Prostate gland (tissue), 2 donors: Measurements from ENCODE around the gene ANTXRL.

Source experiments
- POLR2A ChIP-seq: fragments of 450-650 bp; IDR thresholded peaks from one replicate; pipeline ENCODE4 v1.6.1; 2016; ENCODE audit warnings: antibody characterized with exemption, mild to moderate bottlenecking
- TF ChIP-seq, protein P1 (sequence below), 4 experiments: fragments of 200-600 bp in 2 of 4; fragments of 450-650 bp in 2 of 4; sonication (generic) in 2 of 4; IDR thresholded peaks; 1 replicate in 3 of 4; 2 replicates in 1 of 4; pipeline ENCODE4 v1.5.1; 2016 to 2019; ENCODE audit warnings: antibody characterized with exemption in 4 of 4, mild to moderate bottlenecking in 2 of 4, moderate library complexity in 2 of 4

DNA sequence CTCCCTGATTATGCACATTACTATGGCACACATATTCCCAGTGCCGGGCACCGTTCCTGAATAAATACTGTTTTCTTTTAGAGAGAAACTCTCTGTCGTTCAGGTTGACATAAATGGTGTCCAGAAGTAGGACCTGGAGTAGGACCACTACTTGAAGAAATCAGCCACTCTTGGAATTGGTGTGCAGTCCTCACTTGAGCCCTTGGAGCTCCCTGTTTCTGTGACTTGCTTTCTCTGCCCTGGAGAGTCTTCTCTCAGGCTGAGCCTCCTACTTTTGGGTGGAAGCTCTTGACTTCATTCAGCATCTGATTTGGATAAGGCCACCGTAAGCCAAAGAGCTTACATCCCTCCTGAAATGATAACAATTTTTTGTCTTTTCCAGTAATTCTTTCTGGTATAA is 29.7 kb upstream of the ANTXRL start:
- TF ChIP-seq, protein P1, sequence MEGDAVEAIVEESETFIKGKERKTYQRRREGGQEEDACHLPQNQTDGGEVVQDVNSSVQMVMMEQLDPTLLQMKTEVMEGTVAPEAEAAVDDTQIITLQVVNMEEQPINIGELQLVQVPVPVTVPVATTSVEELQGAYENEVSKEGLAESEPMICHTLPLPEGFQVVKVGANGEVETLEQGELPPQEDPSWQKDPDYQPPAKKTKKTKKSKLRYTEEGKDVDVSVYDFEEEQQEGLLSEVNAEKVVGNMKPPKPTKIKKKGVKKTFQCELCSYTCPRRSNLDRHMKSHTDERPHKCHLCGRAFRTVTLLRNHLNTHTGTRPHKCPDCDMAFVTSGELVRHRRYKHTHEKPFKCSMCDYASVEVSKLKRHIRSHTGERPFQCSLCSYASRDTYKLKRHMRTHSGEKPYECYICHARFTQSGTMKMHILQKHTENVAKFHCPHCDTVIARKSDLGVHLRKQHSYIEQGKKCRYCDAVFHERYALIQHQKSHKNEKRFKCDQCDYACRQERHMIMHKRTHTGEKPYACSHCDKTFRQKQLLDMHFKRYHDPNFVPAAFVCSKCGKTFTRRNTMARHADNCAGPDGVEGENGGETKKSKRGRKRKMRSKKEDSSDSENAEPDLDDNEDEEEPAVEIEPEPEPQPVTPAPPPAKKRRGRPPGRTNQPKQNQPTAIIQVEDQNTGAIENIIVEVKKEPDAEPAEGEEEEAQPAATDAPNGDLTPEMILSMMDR (IDR thresholded peaks at IDR 0.05): no peak
- TF ChIP-seq POLR2A: no peak
